ENCODE results near the gene SGSM2.
A peak's percentile ranks its signal among the peaks of the same experiment; 100 is the strongest.

Gene SGSM2

DNA sequence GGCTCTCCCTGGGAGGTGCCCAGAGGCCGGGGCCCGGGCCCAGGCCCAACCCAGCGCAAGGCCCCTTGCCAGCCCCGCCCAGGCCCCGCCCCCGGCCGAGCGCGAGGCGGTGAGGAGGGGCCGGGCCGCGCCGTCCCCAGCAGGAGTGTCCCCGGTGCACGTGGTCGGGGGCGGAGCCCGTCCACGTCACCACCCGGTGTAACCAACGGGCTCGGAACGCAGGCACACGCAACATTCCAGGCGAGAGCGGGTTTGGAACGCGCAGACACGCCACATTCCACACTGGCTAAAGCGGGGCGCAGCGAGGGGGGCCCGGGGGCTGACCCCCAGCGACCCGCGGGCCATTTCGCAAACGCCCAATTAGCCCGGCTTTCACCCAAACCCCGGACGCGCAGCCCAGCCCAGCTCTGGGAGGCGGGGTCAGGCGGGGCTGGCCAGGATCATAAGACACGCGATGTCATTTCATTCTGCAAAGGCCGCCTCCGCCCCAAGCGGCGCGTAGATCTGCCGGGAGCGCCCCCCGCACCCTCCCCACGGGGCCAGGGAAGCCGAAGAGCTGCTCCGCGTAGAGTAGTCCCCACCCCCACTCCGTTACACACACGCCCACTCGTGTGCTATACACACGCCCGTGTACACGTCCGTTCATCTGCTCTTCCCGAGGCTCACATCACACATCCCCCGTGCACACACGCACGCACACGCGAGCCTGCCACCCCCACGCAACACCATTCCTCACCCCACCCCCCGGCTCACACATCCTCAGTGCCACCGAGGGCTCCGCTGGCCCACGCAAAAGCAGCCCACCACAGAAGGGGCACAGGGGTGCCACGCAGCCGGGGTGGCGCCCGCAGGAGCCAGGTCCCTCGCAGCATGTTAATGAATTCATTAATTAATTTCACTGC is 62.5 kb downstream of the SGSM2 start:
- DNase-seq = peak; percentile 78

DNA sequence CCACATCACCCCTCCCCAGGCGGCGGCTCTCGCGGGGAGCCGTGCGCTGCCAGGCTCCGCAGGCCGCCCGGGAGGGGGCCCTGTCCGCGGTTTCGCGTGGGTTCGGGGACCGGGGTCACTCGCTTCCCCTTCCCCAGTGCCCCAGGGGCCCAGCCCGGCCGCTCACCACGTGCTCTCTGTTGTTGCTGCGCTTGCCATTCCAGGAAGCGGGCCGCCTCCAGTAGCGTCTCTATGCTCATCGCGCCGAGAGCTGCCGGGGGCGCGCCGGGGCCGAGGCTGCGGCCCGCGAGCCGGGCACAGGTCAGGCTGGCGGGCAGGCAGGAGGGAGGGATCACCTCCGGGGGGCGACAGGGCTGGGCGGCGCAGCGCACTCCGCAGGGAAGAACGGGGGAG is 63.2 kb downstream of the SGSM2 start:
- peak; percentile 17 for DNase-seq

DNA sequence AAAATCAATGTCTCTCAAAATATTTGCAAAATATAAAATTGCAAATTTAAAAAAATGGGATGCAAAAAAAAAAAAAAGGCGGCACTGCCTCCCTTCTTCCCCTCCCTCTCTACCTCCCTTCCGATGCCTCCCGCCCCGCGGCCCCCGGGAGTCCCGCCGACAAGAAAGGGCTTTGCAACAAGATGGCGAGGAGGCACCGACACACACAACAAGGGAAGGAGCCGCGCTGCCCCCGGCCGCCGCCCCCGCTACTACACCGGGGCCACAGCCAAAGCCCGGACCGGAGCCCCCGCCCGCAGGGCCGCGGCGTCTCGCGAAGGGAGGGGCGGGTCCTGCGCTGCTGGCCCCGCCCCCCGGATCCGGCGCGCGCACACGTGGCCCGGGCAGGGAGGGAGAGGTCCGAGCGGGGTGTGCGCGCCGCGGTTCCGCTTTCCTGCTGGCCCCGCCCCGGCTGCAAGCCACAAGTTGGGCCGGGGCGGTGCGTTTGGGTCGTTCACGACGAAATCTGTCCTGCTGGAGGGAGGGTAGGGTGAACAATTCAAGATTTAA is 63.6 kb downstream of the SGSM2 start, which contains the start of gene MNT:
MNT (minus strand) TSS at position 184 of the 549 bp plus-strand sequence. CDS start 348 bp downstream, outside the sequence.
- DNase-seq = peak; percentile 74

DNA sequence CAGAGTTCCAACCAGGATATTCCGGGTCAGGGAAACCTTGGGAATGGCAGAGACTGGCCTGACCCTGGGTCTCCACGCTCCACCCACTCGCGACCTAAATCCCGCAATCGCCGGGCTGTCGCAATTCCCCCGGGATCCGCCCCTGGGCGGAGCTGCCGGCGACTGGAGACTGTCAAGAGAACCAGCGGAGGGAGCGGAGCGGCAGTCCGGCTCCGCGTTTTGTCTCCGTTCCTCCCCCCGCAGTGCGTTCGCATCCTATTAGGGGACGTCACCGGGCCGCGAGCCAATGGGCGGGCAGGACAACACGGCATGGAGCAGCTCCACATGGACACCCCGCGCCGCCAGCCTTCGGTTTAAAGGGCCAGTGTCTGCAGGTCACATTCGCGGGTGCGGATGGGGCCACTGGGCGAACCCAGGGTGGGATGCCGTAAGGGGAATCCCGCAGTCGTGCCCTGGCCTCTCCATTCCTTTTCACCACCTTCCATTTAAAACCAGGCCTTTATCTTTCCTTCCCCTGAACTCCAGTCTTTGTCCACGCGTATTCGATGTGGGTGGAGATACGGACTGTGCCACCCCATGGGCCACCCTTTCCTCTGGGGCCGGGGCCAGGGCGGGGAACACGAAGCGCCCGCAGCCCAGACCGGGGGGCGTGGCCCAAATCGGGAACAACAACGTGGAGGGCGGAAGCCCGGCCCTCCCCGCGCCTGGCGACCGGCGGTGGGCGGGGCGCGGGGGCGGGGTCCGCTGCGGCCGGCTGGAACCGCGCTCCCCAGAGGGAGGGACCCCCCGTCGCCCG is 64.3 kb downstream of the SGSM2 start:
- peak; percentile 91 for DNase-seq

DNA sequence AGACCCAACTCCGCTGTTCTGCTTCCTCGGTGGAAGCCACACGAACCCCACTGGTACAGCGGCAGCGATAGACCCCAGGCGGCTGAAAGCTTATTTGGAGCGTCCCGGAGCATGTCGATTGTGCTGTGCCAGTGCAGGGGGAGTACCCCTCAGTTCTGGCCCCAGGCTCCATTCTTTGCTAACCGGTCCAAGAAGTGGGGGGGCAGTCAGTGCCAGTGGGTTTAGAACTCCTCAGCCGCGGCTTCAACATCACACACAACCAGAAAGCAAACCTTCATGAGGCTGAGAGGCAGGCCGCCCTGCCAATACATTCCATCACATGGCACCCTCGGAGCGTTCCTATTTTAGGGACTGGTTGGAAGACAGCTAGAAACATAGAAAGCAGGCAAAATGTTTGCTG is 65.2 kb downstream of the SGSM2 start:
- no peak for DNase-seq

DNA sequence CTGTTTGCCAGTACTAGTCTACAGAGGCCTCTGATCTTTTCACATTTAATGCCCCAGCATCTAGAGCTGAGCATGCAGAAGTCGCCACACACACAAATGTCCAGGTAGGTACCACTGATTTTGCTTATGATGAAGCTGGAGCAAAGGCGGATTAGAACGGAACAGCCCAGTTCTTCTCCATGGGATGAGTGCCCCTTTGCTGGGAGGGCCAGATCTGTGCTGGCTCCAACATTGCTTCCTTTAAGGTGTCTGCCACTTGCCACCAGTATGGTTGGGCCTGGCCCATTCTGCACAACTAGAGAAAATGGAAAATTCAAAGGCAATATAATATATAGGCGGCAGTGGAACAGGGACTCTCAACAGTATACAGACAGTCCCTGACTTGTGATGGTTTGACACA is 65.7 kb downstream of the SGSM2 start:
- DNase-seq = no peak

DNA sequence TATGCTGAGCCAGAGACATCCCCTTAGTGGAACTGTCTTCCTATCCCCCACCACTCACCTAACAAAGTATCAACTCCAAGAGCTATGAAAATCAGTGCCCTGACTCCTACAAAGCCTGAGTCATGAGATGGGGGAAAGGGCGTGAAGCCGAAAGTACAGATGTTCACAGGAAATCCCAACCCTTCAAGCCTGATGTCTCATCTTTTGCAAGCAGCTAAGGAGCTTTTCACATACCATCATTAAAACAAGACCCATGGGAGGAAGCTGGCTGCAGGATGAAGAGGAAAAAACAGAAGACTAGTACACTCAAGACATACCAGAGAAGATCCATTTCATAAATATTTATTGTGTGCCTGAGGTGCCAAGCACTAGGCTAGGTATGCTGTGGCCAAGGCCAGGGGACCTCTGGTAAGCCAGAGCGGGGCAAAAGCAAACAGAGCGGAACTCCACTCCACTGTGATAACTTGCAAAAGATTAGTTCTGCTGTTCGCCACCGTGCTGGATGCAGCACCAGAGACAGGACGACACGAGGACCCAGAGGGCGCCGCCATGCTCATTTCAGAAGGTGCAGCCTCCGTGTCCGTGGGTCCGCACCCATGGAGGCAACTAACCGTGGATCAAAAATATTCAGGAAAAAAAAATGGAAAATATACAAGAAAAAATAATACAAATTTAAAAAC is 68.1 kb downstream of the SGSM2 start:
- DNase-seq = no peak

DNA sequence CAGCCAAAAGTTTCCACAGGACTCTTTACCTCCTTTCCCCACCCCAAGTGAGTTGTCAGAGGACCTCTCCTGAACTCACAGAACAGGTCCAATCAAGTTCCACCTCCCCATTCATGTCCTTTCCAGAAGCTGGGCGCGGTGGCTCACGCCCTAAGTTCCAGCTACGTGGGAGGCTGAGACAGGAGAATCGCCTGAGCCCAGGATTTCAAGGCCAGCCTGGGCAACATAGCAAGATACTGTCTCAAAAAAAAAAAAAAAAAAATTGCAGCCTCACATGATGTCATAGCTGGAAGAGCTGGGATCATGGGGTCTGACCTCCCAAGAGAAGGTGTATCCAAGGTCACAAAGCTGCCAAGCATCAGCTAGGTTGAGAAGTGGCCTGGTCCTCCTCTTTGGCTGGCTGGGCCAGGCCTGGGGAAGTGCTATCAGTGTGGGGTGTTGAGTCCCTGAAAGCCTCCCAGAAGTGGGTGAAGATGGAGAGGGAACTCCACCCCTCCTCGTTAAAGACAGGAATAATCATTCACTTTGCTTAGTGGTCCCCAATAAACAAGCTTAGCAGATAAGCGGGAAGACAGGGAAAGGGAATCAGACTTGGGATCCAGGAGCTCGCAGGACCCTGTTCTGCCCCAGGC is 69.1 kb downstream of the SGSM2 start:
- DNase-seq = no peak

DNA sequence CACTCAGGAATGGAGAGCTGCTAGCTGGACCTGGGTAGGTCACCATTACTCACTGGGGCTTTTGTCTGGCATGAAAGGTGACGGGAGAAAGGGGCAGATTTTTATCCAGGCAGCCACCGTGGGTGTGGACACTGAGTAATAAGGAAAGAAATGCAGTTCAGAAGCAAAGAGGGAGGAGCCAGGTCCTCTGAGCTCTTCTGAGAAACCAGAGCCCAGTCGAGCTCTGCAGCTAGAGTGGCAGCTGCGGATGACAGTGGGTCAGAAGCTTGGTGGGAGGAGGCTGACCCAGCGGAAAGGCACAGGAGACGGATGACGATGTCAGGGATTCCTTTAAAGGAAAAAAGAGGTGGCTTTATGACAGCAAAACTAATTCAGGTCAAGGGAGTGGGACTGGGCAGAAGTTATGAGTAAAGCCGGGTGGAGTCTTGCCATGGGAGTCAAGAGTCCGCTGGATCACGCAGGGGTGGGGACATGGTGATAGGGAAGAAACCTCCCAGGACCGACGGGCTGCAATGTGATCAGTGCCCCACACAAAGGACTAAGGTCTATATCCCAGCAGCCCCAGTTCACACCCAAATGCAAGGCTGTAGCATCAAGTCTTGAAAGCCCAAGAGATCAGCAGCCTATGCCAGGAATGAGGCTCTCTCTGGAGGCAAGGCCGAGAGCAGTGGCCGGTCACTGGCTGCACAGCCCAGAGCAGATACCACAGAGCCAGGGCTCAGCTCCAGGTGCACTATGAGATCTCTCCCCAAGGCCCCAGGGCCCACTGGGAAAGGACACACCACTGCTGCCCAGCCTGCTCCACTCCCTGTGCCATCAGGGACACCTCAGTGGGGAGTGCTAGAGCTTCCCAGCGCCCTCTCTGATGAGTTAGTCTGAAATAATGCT is 69.8 kb downstream of the SGSM2 start:
- DNase-seq = no peak

DNA sequence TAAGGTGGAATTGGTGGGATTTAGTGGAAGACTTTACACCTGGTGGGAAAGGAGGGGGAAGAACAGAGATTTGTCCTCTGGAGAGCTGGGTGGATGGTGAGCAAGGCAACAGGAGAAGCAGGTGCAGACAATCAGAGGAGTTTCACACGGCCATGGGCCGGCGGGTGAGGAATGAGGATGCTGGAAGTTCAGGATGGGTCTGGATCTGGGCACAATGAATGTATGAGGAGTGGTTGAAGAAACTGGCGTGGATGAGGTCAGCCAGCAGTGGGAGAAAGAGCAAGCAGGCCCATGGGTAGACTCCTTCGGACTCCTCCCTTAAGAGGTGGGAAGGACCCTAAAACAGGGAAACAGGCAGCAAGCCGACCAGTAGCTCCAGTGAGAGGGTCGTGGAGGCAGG is 73.7 kb downstream of the SGSM2 start:
- no peak for DNase-seq

DNA sequence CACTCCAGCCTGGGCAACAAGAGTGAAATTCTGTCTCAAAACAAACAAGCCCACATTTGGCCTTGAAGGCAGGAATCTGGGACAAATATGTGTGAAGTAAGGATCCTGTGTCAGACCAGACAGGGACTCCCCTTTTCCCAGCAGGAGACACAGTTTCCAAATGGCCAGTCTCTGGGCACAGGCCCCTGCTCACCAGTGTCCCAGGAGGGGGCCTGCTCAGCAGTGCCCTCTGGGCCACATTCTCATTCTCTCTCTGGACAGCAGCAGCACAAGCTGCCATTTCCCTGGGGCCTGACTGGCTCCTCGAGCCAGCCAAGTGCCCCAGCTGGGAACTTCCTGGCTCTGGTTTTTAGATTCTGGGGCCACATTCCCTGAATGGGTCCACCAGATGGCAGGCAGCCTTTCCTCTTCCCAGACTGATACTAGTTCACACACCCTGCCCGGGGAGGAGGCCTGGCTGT is 75.3 kb downstream of the SGSM2 start:
- no peak for DNase-seq

DNA sequence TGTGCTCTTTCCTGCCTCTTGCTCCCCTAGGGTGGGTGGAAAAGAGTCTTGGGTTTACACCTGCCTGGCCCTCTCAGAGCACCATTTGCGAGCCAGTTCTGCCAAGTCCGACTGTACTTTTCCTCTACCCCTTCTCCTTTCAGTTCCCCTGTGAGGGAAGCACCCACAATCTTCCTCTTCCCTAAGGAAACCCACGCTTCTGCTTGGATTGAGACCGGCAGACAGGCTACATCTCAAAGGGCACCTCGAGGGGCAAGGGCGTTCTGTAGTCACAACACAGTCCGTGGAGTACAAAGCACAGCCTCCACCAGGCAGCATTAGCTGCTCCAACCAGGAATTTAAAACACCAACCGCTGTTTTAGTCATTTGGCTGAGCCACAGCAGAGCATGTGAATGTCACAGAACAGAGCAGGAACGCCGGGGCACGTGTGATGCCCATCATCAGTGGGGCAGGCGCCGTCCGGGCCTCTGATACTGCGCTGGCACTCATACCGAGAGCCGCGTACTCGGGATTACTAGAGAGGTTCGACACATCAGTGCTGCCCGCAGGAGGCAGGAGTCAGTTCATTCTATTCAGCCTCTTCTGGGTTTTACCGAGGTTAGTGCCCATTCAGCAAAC is 77.3 kb downstream of the SGSM2 start:
- no peak for DNase-seq

DNA sequence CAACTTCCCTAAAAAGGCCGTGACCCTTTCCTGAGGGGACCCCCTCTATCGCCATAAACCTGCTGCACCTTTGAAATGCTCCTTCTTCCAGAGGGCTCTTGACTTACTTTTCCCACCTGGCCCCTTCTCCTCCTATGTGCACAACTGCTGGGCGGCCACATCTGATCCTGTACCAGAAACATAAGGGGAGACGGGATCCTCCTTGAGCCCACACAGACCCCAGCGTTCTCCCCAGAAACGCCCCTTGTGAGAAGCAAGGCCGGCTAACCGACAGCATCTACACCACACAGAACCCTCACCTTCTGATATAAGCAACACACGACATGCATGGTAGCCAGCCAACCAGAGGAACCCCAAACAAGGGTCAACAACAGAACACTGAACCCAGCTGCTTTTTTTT is 77.8 kb downstream of the SGSM2 start:
- DNase-seq = no peak

DNA sequence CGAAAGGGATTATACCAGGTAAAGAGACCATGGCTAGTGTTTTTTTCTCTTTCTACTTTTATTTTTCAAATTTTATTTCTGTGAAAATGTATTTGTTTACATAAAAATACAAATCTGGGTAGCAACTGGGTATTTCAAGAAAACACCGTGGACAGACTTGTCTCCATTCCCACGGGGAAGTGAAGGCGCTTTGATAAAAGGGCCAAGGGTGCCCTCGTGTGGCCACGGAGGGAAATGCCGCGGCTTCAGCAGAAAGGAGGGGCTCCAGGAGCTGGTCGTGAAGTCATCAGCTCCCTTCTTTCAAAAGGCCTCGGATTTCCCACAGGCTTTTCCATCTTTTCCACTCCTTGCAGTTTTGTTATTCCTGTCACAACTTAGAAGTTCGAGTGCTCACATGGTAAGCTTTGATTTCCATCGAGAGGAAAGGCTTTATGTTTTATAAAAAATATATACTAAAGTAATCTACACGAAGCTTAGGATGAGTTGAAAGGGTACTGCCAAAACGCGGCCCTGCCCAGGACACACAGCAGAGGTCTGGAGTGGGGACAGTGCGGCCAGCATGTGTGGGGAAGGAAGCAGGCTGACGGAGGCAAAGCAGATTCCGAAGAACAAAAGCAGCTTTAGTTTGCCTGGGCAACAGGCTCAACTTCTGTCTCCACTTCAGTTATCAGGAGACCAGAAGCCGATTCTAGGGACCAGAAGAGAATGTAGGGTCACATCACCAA is 78.9 kb downstream of the SGSM2 start:
- DNase-seq = peak; percentile 23

DNA sequence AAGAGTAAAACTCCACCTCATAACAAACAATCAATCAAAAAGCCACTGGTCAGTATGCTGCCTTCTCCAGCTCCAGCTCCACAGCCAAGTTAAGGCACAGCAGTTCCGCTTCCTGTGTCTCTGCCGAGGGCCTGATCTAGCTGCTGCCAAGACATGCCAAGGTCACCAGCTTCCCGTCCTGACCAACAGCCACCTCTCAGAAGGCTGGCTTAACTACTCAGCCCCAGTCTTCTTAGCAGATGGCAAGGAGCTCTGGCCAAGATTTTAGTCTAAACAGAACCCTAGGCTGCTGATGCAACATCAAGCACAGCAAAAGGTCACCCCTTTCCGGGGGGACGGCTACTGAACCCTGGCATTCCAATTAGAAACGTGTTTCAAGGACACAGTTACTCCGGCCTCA is 81.3 kb downstream of the SGSM2 start:
- DNase-seq = no peak

DNA sequence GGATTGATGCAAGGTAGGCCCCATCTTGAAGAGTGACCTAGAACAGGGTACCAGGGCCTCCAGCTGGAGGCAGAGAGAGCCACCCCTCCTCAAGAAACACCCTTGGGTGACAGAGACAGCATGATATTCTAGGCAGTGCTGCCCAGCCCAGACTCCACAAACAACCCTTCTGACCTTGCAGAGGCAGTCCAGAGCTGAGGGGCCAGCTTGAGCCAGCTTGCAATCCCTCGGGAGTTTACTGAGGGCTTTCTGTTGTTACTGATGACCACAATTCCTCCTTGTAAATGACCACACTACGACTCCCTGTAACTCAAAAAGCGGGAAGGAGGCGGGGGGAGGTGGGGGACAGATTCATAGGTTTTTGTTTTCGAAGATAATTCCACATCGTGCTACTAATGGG is 82.2 kb downstream of the SGSM2 start:
- DNase-seq = no peak

DNA sequence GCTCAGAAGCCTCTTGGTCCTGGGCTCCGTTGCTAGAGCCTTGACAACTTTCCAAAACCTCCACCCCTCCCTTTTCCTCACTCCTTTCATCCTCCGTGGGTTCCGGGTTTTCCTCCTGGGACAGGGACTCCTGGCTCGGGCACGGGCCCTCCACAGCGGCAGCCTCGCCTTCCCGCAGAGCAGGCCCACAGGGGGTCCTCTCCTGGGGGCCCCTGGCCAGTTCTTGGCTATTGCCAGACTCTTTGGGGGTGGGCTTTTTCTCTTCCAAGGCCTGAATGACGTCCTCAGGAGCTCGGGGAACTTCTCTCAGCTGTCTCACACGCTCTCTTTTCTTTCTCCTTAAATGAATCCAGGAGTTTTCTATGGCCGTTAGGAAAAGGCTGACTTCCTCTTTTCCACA is 82.9 kb downstream of the SGSM2 start:
- DNase-seq = no peak

DNA sequence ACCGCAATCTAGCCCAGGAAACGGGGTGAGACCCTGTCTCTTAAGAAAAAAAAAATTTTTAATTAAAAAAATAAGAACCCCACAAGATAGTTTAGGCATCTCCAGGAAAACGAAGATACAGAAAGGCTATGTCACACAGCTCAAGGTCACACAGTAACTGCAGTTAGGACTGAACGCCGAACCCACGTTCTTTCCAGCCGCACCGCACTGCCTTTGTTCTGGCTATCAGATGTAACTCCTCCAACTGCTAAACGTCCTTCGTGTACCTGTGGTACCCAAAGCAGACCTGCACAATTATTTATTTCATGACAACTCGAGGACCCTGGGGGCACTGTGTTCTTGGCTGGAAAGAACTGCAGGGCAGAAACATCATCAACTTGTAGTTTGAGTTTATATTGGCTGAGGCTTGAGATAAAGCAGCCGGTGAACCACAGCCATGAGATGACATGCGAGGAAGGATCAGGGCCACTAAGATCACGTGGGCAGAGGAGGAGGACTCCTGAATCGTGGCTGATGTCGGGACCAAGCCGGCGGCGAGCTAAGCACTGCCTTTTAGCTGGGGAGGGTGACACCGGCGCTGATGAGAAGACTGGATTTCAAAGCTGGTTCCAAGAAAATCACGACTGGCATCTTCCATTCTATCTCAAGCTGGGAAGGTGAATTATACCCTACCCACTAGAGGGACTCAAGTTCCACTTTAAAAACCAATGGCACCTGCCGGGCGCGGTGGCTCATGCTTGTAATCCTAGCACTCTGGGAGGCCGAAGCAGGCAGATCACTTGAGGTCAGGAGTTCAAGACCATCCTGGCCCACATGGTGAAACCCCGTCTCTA is 84.2 kb downstream of the SGSM2 start:
- peak; percentile 6 for DNase-seq

DNA sequence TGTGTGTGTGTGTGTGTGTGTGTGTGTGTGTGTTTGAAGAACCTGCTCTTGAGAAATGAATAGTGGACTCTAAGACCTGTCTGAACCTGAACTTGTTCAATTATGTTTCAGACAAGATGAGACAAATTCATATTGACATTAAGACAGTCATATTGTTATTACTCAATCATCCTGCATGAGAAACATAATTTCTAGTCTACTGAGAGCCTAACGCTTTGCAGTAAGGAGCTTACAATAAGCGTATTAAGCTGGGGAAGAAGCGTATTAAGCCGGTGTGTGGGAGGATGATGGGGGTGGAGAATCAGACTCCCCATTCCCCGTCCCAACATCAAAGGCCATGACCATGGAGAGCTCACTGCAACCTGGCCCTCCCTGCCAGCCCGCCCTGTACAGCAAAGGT is 86.0 kb downstream of the SGSM2 start:
- peak; percentile 38 for DNase-seq
